ENCODE measurements around the gene AGPAT1.

GRCh38 chr6:32158052-32158451, 17.8 kb downstream of the AGPAT1 start:
- TF ChIP-seq CTCF (conservative IDR thresholded peaks at IDR 0.05; ENCODE audit: low read length): no peak
- no peak for TF ChIP-seq EZH2phosphoT487 (IDR thresholded peaks at IDR 0.05; ENCODE audit: borderline replicate concordance, low read depth, low read length)
